Uterus (tissue), 4 donors: ENCODE measurements around the gene THEMIS2. TPM values are rescaled to one million over a fixed set of nuclear protein-coding genes. Genes with fewer than 3 reads are reported as not detected.

Experiments used
- DNase-seq, 2 donors: peaks; one replicate each; pipeline ENCODE4 v3.0.0-alpha.2; 2019 to 2020
- H3K27ac ChIP-seq, 2 donors: fragments of 200-600 bp; sonication (generic); 1 replicate in 1 of 2; 2 replicates in 1 of 2; pipeline ENCODE4 v1.5.1; 2016 to 2018
- H3K27me3 ChIP-seq, 2 donors: fragments of 200-600 bp; sonication (generic); one replicate each; pipeline ENCODE4 v1.5.1; 2018 to 2019; ENCODE audit warnings: control low read depth in 1 of 2
- H3K36me3 ChIP-seq, 2 donors: fragments of 200-600 bp; sonication (generic); one replicate each; pipeline ENCODE4 v1.5.1; 2019; ENCODE audit warnings: control low read depth in 1 of 2
- H3K4me1 ChIP-seq, 2 donors: fragments of 200-600 bp; sonication (generic); one replicate each; pipeline ENCODE4 v1.5.1; 2018 to 2019; ENCODE audit warnings: control low read depth in 1 of 2
- H3K4me3 ChIP-seq, 2 donors: fragments of 200-600 bp; sonication (generic); 1 replicate in 1 of 2; 2 replicates in 1 of 2; pipeline ENCODE4 v1.5.1; 2018 to 2019; ENCODE audit warnings: mild to moderate bottlenecking in 1 of 2
- H3K9me3 ChIP-seq, 2 donors: fragments of 200-600 bp; sonication (generic); one replicate each; pipeline ENCODE4 v1.5.1; 2019; ENCODE audit warnings: control low read depth in 1 of 2
- CTCF ChIP-seq, 4 experiments: fragments of 200-600 bp in 2 of 4; fragments of 450-650 bp in 2 of 4; sonication (generic) in 2 of 4; IDR thresholded peaks; one replicate each; pipeline ENCODE4 v1.5.1; 2016 to 2019; ENCODE audit warnings: antibody characterized with exemption in 4 of 4, mild to moderate bottlenecking in 2 of 4, moderate library complexity in 1 of 4
- POLR2A ChIP-seq, 2 donors: fragments of 450-650 bp; IDR thresholded peaks; one replicate each; pipeline ENCODE4 v1.6.1; 2016; ENCODE audit warnings: antibody characterized with exemption in 2 of 2, mild to moderate bottlenecking in 1 of 2, moderate library complexity in 1 of 2
- intact Hi-C: fragments of 100-400 bp; cut with DNase I; formaldehyde crosslinking; loops from one replicate; pipeline ENCODE4 v1.15.1; 2023; ENCODE audit warnings: low total_unique reads
- total RNA-seq, 4 donors: library from RNA; depleted of rRNA in 3 of 4; stranded (reverse); fragments of >200 nt in 3 of 4; gene quantifications; one replicate each; pipeline versions ENCODE4 v1.1.0 to v1.2.4, GENCODE V29; 2014 to 2023
- donor health status: DM: yes; HTN: yes; CAD: no.

The THEMIS2 gene
- total RNA-seq, 4 donors from 2014 or later, result 5.1 to 28.9 (median 15.8) TPM

DNA sequence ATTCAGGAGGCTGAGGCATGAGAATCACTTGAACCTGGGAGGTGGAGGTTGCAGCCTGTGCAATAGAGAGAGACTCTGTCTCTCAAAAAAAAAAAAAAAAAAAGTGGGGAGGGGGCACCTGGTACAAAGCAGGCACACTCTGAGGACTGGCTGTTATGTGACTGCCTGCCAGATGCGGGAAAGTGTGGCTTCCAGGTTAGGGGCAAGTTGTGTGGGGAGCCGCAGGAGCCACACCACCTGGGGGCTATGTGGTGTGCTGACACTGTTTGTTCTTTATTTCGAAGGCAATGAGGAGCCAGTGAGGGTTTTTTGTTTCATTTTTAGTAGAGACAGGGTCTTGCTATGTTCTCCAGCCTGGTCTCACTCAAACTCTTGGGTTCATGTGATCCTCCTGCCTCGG is 5.7 kb downstream of the THEMIS2 start:
- Histone ChIP-seq H3K4me3 (no peak overlapping the region), H3K4me1 (peaks cover 0 to under 1% of the 10 kb centered on the region in 2 donors), H3K36me3 (no peaks in the 10 kb centered on the region), H3K9me3 (no peaks in the 10 kb centered on the region), H3K27me3 (no peaks in the 10 kb centered on the region), H3K27ac (no peak overlapping the region)
- TF ChIP-seq CTCF (IDR thresholded peaks at IDR 0.05) (no peak), POLR2A (IDR thresholded peaks at IDR 0.05) (no peak)
- intact Hi-C loops, result no loop called here
- no peak for DNase-seq

GRCh38 chr1:27878787-27879335 is 6.5 kb downstream of the THEMIS2 start:
- no peak for DNase-seq
- TF ChIP-seq POLR2A (IDR thresholded peaks at IDR 0.05), result no peak
- no peak for TF ChIP-seq CTCF (IDR thresholded peaks at IDR 0.05)

DNA sequence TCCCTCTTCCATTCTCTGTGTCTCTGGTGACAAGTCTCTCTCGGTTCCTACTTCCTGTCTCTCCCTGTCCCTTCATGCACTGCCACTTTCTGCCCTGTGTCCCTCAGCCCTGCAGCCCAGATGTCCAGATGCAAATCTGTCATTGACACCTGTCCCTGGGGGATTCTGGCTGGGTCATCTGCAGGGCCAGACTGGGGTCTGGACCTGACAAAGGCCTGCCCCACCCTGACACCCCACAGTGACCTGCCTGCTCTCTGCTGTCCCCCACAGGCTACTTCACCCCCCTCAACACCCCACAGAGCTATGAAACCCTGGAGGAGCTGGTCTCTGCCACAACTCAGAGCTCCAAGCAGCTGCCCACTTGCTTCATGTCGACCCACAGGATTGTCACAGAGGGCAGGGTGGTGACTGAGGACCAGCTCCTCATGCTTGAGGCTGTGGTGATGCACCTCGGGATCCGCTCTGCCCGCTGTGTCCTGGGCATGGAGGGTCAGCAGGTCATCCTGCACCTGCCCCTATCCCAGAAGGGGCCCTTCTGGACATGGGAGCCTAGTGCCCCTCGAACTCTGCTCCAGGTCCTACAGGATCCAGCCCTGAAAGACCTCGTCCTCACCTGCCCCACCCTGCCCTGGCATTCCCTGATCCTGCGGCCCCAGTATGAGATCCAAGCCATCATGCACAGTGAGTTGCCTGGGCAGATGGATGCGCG is 7.2 kb downstream of the THEMIS2 start:
- Histone ChIP-seq H3K27ac (no peak overlapping the region), H3K27me3 (no peaks in the 10 kb centered on the region), H3K4me1 (no peaks in the 10 kb centered on the region), H3K36me3 (no peaks in the 10 kb centered on the region), H3K9me3 (no peaks in the 10 kb centered on the region), H3K4me3 (no peak overlapping the region)
- no peak for DNase-seq
- TF ChIP-seq POLR2A (IDR thresholded peaks at IDR 0.05) (no peak), CTCF (IDR thresholded peaks at IDR 0.05) (no peak)
- intact Hi-C loops, result no loop called here

More at GRCh38 chr1:27878787-27879335, 6.5 kb downstream of the THEMIS2 start:
- H3K27ac ChIP-seq, result no peak overlapping the region
- no peaks in the 10 kb centered on the region for H3K36me3 ChIP-seq
- no peak overlapping the region for H3K4me3 ChIP-seq
- no peaks in the 10 kb centered on the region for H3K9me3 ChIP-seq
- intact Hi-C loops, result no loop called here
- H3K27me3 ChIP-seq, result no peaks in the 10 kb centered on the region
- H3K4me1 ChIP-seq, result no peaks in the 10 kb centered on the region

GRCh38 chr1:27882543-27882903 is 10.2 kb downstream of the THEMIS2 start:
- Histone ChIP-seq H3K4me1 (no peaks in the 10 kb centered on the region), H3K27ac (no peak overlapping the region), H3K9me3 (no peaks in the 10 kb centered on the region), H3K27me3 (no peaks in the 10 kb centered on the region), H3K36me3 (no peaks in the 10 kb centered on the region), H3K4me3 (no peak overlapping the region)
- intact Hi-C loops, result no loop called here
- TF ChIP-seq POLR2A (IDR thresholded peaks at IDR 0.05) (no peak), CTCF (IDR thresholded peaks at IDR 0.05) (no peak)
- DNase-seq, result no peak

DNA sequence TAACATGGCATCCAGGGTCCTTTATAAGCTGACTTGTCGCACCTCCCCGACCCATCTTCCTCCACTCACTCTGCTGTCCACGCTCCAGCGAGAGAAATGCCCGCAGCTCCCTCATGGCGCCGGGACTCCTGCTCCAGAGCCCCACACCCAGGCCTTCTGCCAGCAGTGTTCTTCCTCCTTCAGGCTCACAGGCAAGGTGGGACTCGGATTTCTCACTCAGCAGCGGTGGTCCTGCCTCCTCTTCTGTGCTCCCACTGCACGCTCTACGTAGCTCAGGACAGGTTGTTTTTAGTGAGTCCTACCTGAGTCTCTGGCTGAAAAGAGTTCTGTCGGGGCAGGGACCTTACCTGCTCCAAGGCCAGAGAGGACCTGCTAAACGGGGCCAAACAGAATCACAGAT is 11.2 kb downstream of the THEMIS2 start:
- Histone ChIP-seq H3K9me3 (no peaks in the 10 kb centered on the region), H3K36me3 (no peaks in the 10 kb centered on the region), H3K27ac (no peak overlapping the region), H3K27me3 (no peaks in the 10 kb centered on the region), H3K4me1 (no peaks in the 10 kb centered on the region), H3K4me3 (no peak overlapping the region)
- DNase-seq, result no peak
- intact Hi-C loops, result no loop called here
- TF ChIP-seq CTCF (IDR thresholded peaks at IDR 0.05), result no peak
